Natural killer cell (primary cell): Measurements from ENCODE around the gene ERP27. TPM values are rescaled to one million over a fixed set of nuclear protein-coding genes. Genes with fewer than 3 reads are reported as not detected.
A peak's percentile ranks its signal among the peaks of the same experiment; 100 is the strongest.

Experiments used
- ATAC-seq, 3 donors: fragments of 150-1000 bp in 2 of 3; fragments of 200-7000 bp in 1 of 3; cut with Tn5 transposase; 1 replicate in 1 of 3; 2 replicates in 2 of 3; pipeline ENCODE4 v1.10.0; 2021; ENCODE audit warnings: mild to moderate bottlenecking in 2 of 3, moderate library complexity in 2 of 3
- DNase-seq, 2 donors: peaks; one replicate each; pipeline versions ENCODE4 v3.0.0 to v3.0.0-alpha.2; 2013 to 2021; ENCODE audit warnings: mixed read lengths in 1 of 2
- H3K27ac ChIP-seq: one replicate; pipeline ENCODE4 v1.5.1; 2013; ENCODE audit warnings: mild to moderate bottlenecking, low read length
- H3K27me3 ChIP-seq: one replicate; pipeline ENCODE4 v1.6.1; 2013; ENCODE audit warnings: low read length; ENCODE audit not compliant: control insufficient read depth, insufficient read depth
- H3K36me3 ChIP-seq: one replicate; pipeline ENCODE4 v1.6.1; 2013; ENCODE audit warnings: low read length; ENCODE audit not compliant: control insufficient read depth, insufficient read depth
- H3K4me1 ChIP-seq: one replicate; pipeline ENCODE4 v1.6.1; 2013; ENCODE audit warnings: low read length; ENCODE audit not compliant: control insufficient read depth, insufficient read depth
- H3K4me3 ChIP-seq: one replicate; pipeline ENCODE4 v1.5.1; 2013; ENCODE audit warnings: low read length
- H3K9me3 ChIP-seq: one replicate; pipeline ENCODE4 v1.6.1; 2013; ENCODE audit warnings: low read length; ENCODE audit not compliant: control insufficient read depth, insufficient read depth
- H3K27ac Mint-ChIP-seq, 2 donors: one replicate each; pipeline ENCODE4 v1.8.0; 2022; ENCODE audit warnings: mild to moderate bottlenecking in 2 of 2, mixed read lengths in 2 of 2, moderate library complexity in 1 of 2
- H3K27me3 Mint-ChIP-seq, 2 donors: one replicate each; pipeline ENCODE4 v1.8.0; 2022; ENCODE audit warnings: low read depth in 2 of 2, mixed read lengths in 2 of 2
- H3K36me3 Mint-ChIP-seq: one replicate; pipeline ENCODE4 v1.8.0; 2022; ENCODE audit warnings: mixed read lengths
- H3K4me1 Mint-ChIP-seq, 2 donors: one replicate each; pipeline ENCODE4 v1.8.0; 2022; ENCODE audit warnings: mixed read lengths in 2 of 2
- H3K4me3 Mint-ChIP-seq: one replicate; pipeline ENCODE4 v1.8.0; 2022; ENCODE audit warnings: mild to moderate bottlenecking, moderate library complexity, mixed read lengths
- H3K9me3 Mint-ChIP-seq, 2 donors: one replicate each; pipeline ENCODE4 v1.8.0; 2022; ENCODE audit warnings: mixed read lengths in 2 of 2
- WGBS: methylation state at CpG from one replicate; pipeline ENCODE4 v1.1.7; 2013; ENCODE audit warnings: missing lambda C conversion rate; ENCODE audit not compliant: insufficient coverage; 5-methylcytosine and 5-hydroxymethylcytosine counted together
- intact Hi-C: fragments of 100-400 bp; cut with micrococcal nuclease; formaldehyde crosslinking; loops from one replicate; pipeline ENCODE4 v1.14.2; 2022
- total RNA-seq, 4 donors: library from RNA; stranded (reverse); fragments of 120-200 nt in 1 of 4; gene quantifications; one replicate each; pipeline versions ENCODE4 v1.2.3 to v1.2.4, GENCODE V29; 2013 to 2022
- TF ChIP-seq, protein P1 (sequence below): fragments of 200-600 bp; IDR thresholded peaks from one replicate; pipeline ENCODE4 v1.8.0; 2022; ENCODE audit warnings: antibody characterized with exemption

Gene ERP27
- total RNA-seq, 3 donors from 2014 or later (not counting 1 experiment from before 2014, with no cell fraction given) = 9.8 to 15.2 (median 12.3) TPM

DNA sequence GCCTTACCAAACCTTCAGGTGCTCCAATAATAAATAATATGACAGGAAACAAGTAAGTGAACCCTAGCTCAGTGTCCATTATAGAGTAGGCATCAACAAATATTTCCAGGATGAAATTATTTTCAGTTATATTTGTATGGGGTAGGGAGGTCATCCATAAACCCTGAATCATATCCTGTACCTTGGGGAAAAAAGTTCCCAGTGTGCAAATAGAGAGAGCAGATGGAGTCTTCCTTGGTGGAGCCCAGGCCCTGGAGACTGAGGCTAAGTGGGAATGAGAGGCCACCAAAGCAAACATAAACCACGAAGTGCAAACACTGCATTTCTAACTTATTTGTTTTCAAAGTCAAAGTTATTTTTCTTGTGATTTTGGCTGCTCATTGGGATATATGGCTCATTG, 8.5 kb upstream of the ERP27 start:
- peak overlapping the region; percentile 94 to 95 for H3K27ac Mint-ChIP-seq
- intact Hi-C loops = no loop called here
- TF ChIP-seq, protein P1, sequence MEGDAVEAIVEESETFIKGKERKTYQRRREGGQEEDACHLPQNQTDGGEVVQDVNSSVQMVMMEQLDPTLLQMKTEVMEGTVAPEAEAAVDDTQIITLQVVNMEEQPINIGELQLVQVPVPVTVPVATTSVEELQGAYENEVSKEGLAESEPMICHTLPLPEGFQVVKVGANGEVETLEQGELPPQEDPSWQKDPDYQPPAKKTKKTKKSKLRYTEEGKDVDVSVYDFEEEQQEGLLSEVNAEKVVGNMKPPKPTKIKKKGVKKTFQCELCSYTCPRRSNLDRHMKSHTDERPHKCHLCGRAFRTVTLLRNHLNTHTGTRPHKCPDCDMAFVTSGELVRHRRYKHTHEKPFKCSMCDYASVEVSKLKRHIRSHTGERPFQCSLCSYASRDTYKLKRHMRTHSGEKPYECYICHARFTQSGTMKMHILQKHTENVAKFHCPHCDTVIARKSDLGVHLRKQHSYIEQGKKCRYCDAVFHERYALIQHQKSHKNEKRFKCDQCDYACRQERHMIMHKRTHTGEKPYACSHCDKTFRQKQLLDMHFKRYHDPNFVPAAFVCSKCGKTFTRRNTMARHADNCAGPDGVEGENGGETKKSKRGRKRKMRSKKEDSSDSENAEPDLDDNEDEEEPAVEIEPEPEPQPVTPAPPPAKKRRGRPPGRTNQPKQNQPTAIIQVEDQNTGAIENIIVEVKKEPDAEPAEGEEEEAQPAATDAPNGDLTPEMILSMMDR = no peak
- H3K9me3 Mint-ChIP-seq = no peaks in the 10 kb centered on the region
- peaks cover 71% of the 10 kb centered on the region for H3K36me3 Mint-ChIP-seq
- Histone ChIP-seq H3K36me3 (peaks cover 85% of the 10 kb centered on the region), H3K27me3 (no peaks in the 10 kb centered on the region), H3K4me1 (peaks cover 34% of the 10 kb centered on the region), H3K4me3 (no peak overlapping the region), H3K27ac (peak overlapping the region; percentile 40), H3K9me3 (no peaks in the 10 kb centered on the region)
- ATAC-seq (no peak), DNase-seq (no peak)
- H3K4me3 Mint-ChIP-seq = no peak overlapping the region
- H3K27me3 Mint-ChIP-seq = no peaks in the 10 kb centered on the region
- H3K4me1 Mint-ChIP-seq = peaks cover 75 to 83% of the 10 kb centered on the region in 2 donors
- WGBS = 89% methylated on average over 1 of the region's 1 CpG

DNA sequence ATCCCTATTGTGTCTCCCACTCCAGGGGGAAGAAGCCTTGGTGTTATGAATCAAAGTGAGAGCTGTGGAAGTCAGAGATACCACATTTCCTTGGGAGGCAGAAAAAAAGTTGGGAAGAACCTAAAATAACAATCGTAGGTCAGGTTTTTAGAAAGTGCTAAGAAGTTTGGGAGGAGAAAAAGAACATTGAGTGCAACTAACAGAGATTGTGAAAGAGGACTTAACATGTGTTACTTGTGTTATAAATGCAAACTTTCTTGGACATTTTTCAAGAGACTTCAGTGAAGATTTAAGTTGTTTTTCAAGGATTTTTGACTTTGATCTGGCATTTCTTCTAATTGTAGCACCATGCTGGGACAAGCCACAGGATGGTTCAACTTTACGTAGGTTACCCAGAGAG, 7.8 kb upstream of the ERP27 start:
- peaks cover 69 to 77% of the 10 kb centered on the region in 2 donors for H3K4me1 Mint-ChIP-seq
- Histone ChIP-seq H3K4me3 (no peak overlapping the region), H3K9me3 (no peaks in the 10 kb centered on the region), H3K27me3 (no peaks in the 10 kb centered on the region), H3K36me3 (peaks cover 89% of the 10 kb centered on the region), H3K27ac (peak overlapping the region; percentile 40), H3K4me1 (peaks cover 28% of the 10 kb centered on the region)
- intact Hi-C loops = no loop called here
- TF ChIP-seq, protein P1 = no peak
- peaks cover 75% of the 10 kb centered on the region for H3K36me3 Mint-ChIP-seq
- H3K4me3 Mint-ChIP-seq = no peak overlapping the region
- 85% methylated on average over 2 of the region's 2 CpGs for WGBS
- H3K9me3 Mint-ChIP-seq = no peaks in the 10 kb centered on the region
- no peaks in the 10 kb centered on the region for H3K27me3 Mint-ChIP-seq
- DNase-seq (no peak), ATAC-seq (no peak)
- peak overlapping the region; percentile 94 to 95 for H3K27ac Mint-ChIP-seq

DNA sequence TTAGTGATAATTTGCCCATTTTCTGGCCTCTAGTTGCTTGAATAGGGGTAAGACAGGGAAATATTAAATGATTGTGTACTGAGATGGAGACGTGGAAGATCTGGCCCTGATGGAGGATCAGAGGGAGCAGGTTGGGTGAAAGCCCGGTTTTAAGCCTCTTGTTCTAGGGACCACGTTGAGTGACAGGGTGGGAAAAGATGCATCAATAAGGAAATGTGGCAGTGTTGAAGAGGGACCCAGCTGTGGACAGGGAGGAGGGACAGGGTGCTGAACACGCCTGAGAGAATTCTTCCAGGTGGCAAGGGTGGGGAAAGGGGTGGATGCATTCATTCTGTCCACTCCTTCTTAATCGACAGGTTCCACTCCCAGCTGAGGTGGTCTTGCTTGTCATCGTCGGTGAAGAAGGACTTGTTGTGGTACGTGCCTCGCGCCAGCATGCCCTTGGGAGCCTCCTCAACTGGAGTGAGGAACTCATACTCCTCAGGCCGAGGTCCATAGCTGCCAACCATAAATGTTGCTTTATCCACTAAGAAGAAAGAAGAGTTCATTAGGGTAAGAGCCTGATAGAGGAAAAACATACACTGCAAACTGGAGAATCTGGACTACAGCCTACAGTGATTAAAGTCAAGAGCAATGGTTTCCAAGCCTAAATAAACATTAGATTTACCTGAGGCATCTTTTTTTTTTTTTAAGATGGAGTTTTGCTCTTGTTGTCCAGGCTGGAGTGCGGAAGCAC, 4.0 kb upstream of the ERP27 start:
- no peak overlapping the region for H3K4me3 Mint-ChIP-seq
- H3K4me1 ChIP-seq = peaks cover 8% of the 10 kb centered on the region
- intact Hi-C loops = no loop called here

More for the DNA sequence above, 4.0 kb upstream of the ERP27 start:
- Histone ChIP-seq H3K27me3 (no peaks in the 10 kb centered on the region), H3K36me3 (peaks cover 74% of the 10 kb centered on the region), H3K27ac (no peak overlapping the region), H3K4me3 (no peak overlapping the region), H3K9me3 (no peaks in the 10 kb centered on the region)
- 85% methylated on average over 11 of the region's 12 CpGs for WGBS
- TF ChIP-seq, protein P1 = no peak
- H3K36me3 Mint-ChIP-seq = peaks cover 75% of the 10 kb centered on the region
- peak overlapping the region; percentile 73 to 89 for H3K27ac Mint-ChIP-seq
- DNase-seq (peak in 1 of 2 donors; percentile 17), ATAC-seq (peak in 1 of 3 donors; percentile 21)
- H3K4me1 Mint-ChIP-seq = peaks cover 61 to 75% of the 10 kb centered on the region in 2 donors
- no peaks in the 10 kb centered on the region for H3K27me3 Mint-ChIP-seq
- no peaks in the 10 kb centered on the region for H3K9me3 Mint-ChIP-seq
